Gastrocnemius medialis (tissue), 4 donors: ENCODE results near the gene TTLL7. TPM values are rescaled to one million over a fixed set of nuclear protein-coding genes. Genes with fewer than 3 reads are reported as not detected.
A peak's percentile ranks its signal among the peaks of the same experiment; 100 is the strongest.

Experiments used
- ATAC-seq, 2 donors: fragments of 150-250 bp; one replicate each; pipeline ENCODE4 v1.9.1; 2016
- DNase-seq, 2 donors: peaks; one replicate each; pipeline ENCODE4 v3.0.0-alpha.2; 2019
- H3K27ac ChIP-seq, 4 donors: fragments of 200-600 bp; sonication (generic); 1 replicate in 1 of 4; 2 replicates in 3 of 4; pipeline ENCODE4 v1.5.1; 2016 to 2018; ENCODE audit warnings: mild to moderate bottlenecking in 2 of 4, moderate library complexity in 1 of 4
- H3K27me3 ChIP-seq, 3 donors: fragments of 200-600 bp; sonication (generic) in 2 of 3; 1 replicate in 1 of 3; 2 replicates in 2 of 3; pipeline versions ENCODE4 v1.5.1 to v1.6.0; 2016 to 2019; ENCODE audit warnings: mild to moderate bottlenecking in 1 of 3, moderate library complexity in 1 of 3
- H3K36me3 ChIP-seq, 2 donors: fragments of 200-600 bp; sonication (generic) in 1 of 2; one replicate each; pipeline ENCODE4 v1.5.1; 2017 to 2018
- H3K4me1 ChIP-seq, 2 donors: fragments of 200-600 bp; sonication (generic) in 1 of 2; one replicate each; pipeline ENCODE4 v1.5.1; 2016 to 2017; ENCODE audit warnings: mild to moderate bottlenecking in 2 of 2
- H3K4me3 ChIP-seq, 4 donors: fragments of 200-600 bp; sonication (generic) in 3 of 4; 1 replicate in 1 of 4; 2 replicates in 3 of 4; pipeline ENCODE4 v1.5.1; 2016 to 2019; ENCODE audit warnings: mild to moderate bottlenecking in 2 of 4
- H3K9me3 ChIP-seq, 3 donors: fragments of 200-600 bp; sonication (generic) in 2 of 3; 1 replicate in 1 of 3; 2 replicates in 2 of 3; pipeline ENCODE4 v1.5.1; 2016 to 2019
- POLR2A ChIP-seq, 2 donors: fragments of 450-650 bp; IDR thresholded peaks; one replicate each; pipeline ENCODE4 v1.6.1; 2017; ENCODE audit warnings: antibody characterized with exemption in 2 of 2, mild to moderate bottlenecking in 2 of 2, moderate library complexity in 2 of 2
- in situ Hi-C, 4 donors: fragments of 200-750 bp; cut with MboI; loops; one replicate each; pipeline versions ENCODE4 v1.15.0 to v1.8.0; 2017; ENCODE audit warnings: low sequenced_read_pairs in 4 of 4
- intact Hi-C: fragments of 100-400 bp; cut with DNase I; formaldehyde crosslinking; loops from one replicate; pipeline ENCODE4 v1.15.1; 2023; ENCODE audit warnings: low total_unique reads
- total RNA-seq, 4 donors: library from RNA; depleted of rRNA; stranded (reverse); fragments of >200 nt; gene quantifications; one replicate each; pipeline versions ENCODE4 v1.1.0 to v1.2.3, GENCODE V29; 2016
- TF ChIP-seq, protein P1 (sequence below), 5 experiments: fragments of 450-650 bp in 3 of 5; fragments of 200-600 bp in 2 of 5; sonication (generic) in 2 of 5; IDR thresholded peaks in 4 of 5; conservative IDR thresholded peaks in 1 of 5; 1 replicate in 4 of 5; 2 replicates in 1 of 5; pipeline ENCODE4 v1.5.1; 2016 to 2019; ENCODE audit warnings: antibody characterized with exemption in 5 of 5, mild to moderate bottlenecking in 3 of 5, moderate library complexity in 3 of 5

Gene TTLL7
- total RNA-seq, 4 donors from 2014 or later: 8.2 to 22.9 (median 12.3) TPM

- Histone ChIP-seq H3K27me3 (no peaks in the 10 kb centered on the region), H3K4me3 (no peak overlapping the region), H3K27ac (no peak overlapping the region), H3K9me3 (no peaks in the 10 kb centered on the region), H3K36me3 (no peaks in the 10 kb centered on the region), H3K4me1 (peaks cover 4 to 8% of the 10 kb centered on the region in 2 donors)
- in situ Hi-C loops: no loop called here
- ATAC-seq (no peak), DNase-seq (no peak)
- intact Hi-C loops: no loop called here
- TF ChIP-seq POLR2A (IDR thresholded peaks at IDR 0.05): no peak
- TF ChIP-seq, protein P1, sequence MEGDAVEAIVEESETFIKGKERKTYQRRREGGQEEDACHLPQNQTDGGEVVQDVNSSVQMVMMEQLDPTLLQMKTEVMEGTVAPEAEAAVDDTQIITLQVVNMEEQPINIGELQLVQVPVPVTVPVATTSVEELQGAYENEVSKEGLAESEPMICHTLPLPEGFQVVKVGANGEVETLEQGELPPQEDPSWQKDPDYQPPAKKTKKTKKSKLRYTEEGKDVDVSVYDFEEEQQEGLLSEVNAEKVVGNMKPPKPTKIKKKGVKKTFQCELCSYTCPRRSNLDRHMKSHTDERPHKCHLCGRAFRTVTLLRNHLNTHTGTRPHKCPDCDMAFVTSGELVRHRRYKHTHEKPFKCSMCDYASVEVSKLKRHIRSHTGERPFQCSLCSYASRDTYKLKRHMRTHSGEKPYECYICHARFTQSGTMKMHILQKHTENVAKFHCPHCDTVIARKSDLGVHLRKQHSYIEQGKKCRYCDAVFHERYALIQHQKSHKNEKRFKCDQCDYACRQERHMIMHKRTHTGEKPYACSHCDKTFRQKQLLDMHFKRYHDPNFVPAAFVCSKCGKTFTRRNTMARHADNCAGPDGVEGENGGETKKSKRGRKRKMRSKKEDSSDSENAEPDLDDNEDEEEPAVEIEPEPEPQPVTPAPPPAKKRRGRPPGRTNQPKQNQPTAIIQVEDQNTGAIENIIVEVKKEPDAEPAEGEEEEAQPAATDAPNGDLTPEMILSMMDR (IDR thresholded peaks at IDR 0.05 in 4 of 5, conservative IDR thresholded peaks at IDR 0.05 in 1 of 5): no peak
Observed at GRCh38 chr1:83818916-83819315, 180.0 kb downstream of the TTLL7 start.

DNA sequence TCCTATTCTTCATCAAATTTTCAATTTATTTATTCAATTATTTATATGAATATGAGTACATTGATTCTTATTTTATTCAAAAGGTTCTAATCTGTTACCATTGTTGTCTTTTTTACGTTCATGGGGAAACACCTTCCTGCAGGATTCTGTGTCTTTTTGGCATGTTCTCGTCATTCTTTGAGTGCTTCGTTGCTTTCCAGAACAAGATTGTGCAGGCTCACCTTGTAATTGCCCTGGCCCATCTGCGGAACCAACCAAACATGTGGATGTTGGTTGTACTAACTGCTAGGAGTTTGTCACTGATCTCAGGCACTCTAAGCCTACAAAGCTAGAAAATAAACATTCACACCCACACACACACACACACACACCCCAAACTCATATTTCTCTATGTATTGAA lies 182.1 kb downstream of the TTLL7 start:
- Histone ChIP-seq H3K9me3 (no peaks in the 10 kb centered on the region), H3K4me3 (no peak overlapping the region), H3K36me3 (no peaks in the 10 kb centered on the region), H3K27ac (no peak overlapping the region), H3K27me3 (no peaks in the 10 kb centered on the region), H3K4me1 (peaks cover 4 to 8% of the 10 kb centered on the region in 2 donors)
- intact Hi-C loops: no loop called here
- DNase-seq (no peak), ATAC-seq (no peak)
- no peak for TF ChIP-seq POLR2A (IDR thresholded peaks at IDR 0.05)
- TF ChIP-seq, protein P1 (IDR thresholded peaks at IDR 0.05 in 4 of 5, conservative IDR thresholded peaks at IDR 0.05 in 1 of 5): no peak
- in situ Hi-C loops: no loop called here

- no peaks in the 10 kb centered on the region for H3K27me3 ChIP-seq
- in situ Hi-C loops (no loop called here), intact Hi-C loops (no loop called here)
- no peaks in the 10 kb centered on the region for H3K36me3 ChIP-seq
- TF ChIP-seq, protein P1 (IDR thresholded peaks at IDR 0.05 in 4 of 5, conservative IDR thresholded peaks at IDR 0.05 in 1 of 5): no peak
- TF ChIP-seq POLR2A (IDR thresholded peaks at IDR 0.05): no peak
- no peak overlapping the region for H3K27ac ChIP-seq
- ATAC-seq (no peak), DNase-seq (peak in 1 of 2 donors; percentile 16)
- peaks cover 4 to 8% of the 10 kb centered on the region in 2 donors for H3K4me1 ChIP-seq
- H3K9me3 ChIP-seq: no peaks in the 10 kb centered on the region
- no peak overlapping the region for H3K4me3 ChIP-seq
Observed at GRCh38 chr1:83815330-83815729, 183.6 kb downstream of the TTLL7 start.

Other genes starting within 250 kb of the TTLL7 start
- 10 to 100 TPM in 1 of 4 donors, 1 to 10 TPM in 3; 4.2 to 12.4 (median 7.0) TPM for gene PRKACB, start 145.1 kb upstream of the TTLL7 start, total RNA-seq